ENCODE data around the gene ZNF724.
"Not testable (repeated sequence)": the region's sequence is repeated elsewhere in the genome, so short reads cannot be mapped to it uniquely, and the experiment has no call there.

The ZNF724 gene

DNA sequence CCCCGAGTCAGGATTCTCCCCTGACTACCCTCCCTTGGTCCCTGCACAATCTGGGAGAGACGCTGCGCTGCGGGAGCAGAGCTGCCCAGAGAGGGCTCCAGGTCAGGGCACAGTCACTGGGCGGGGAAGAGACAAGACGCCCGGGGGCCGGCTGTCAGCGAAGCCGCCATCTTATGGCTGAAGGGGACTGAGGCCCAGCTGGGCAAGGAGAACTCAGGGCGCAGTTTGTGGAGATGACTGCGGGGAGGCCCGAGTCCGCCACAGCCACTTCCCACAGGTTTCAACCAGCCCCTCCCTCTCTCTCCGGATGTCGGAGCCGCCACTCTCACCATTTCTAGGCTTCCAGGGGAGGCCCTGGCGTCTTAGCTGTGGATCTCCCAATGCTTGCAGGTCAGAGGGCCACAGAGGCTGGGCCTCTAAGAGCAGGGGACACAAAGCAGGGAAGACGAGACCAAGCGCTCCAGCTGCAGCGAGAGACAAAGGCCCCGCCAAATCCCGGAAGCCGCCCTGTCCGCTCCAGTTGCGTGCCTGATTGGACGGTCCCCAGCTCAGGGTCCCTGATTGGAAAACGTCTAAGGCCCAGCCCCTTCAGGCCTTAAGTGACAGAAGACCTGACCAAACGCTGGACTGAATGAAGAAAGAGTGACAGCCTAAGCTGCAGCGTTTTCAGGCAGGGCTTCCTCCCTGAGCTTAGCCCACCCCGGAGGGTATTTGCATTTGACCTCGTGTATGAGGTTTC lies at the start of gene ZNF724:
Gene ZNF724 (minus strand): TSS at position 484 of the 739 bp plus-strand sequence. CDS start 152 bp downstream, at position 332.
- DNase-seq: peak; percentile 93 to 98

DNA sequence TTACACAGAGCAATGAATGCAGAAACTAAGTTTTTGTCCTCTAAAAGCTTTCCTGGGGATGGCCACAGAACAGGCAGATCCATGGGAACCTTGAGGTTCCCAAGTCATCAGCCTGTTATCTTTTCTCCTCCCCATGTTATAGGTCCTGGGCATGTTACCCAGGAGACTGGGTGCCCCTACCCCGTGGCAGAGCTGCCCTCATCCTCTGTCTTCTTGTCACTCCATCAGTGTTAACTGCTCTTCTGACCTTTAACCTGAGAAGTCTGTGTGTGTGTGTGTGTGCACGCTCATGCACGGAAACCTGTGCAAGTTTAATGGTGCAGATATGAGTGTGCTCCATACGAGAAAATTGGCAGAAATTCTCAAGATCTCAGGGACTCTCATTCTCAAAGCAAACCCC lies 43.9 kb upstream of the ZNF724 start:
- DNase-seq: no peak

DNA sequence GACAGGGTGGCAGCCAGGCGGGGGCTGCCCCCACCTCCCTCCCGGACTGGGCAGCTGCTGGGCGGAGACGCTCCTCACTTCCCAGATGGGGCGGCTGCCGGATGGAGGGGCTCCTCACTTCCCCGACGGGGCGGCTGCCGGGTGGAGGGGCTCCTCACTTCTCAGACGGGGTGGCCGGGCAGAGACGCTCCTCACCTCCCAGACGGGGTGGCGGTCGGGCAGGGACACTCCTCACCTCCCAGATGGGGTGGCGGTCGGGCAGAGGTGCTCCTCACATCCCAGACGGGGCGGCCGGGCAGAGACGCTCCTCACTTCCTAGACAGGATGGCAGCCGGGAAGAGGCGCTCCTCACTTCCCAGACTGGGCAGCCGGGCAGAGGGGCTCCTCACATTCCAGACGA lies 39.8 kb upstream of the ZNF724 start:
- DNase-seq: not testable (repeated sequence)

DNA sequence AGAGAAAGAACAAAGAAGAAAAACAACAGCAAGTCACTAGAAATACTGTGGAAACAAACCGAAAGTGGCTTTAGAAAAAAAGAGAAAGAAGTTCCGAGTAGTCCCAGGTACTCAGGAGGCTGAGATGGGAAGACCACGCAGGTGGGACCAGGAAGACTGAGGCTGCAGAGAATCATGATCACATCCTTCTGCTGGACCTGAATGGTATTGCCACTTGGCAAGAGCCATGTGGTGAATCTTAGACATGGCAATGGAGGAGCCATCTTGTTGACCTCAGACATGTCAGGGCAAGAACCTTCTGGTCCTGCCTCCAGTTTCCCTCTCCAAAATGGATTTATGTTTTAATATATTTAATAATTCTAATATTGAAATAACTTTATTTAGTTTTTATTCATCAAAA lies 37.4 kb upstream of the ZNF724 start:
- no peak for DNase-seq

DNA sequence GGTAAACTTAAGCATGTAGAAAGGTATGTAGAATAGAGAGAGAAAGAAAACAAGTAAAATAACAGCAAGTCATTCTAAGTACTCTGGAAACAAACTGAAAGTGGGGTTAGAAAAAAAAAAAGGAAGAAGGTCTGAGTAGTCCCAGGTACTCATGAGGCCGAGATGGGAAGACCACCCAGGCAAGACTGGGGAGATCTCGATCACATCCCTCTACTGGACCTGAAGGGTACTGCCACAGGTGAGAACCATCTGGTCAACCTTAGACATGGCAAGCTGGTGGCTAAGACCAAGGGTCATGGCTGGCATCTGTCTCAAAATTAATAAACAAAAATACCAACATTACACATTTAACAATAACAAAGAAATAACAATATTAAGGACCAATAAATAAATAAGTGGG lies 36.3 kb upstream of the ZNF724 start:
- no peak for DNase-seq

DNA sequence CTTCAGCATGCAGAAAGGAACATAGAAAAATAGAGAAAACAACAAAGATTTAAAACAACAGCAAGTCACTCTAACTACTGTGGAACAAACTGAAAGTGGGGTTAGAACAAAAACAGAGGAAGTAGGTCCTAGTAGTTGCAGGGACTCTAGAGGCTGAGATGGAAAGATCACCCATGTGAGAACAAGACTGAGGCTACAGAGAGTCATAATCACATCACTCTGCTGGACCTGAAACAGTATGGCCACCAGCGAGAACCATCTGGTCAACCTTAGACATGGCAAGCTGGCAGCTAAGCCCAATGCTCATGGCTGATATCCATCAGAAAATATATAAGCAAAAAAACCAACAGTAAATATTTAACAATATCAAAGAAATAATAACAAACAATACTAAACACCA lies 35.8 kb upstream of the ZNF724 start:
- no peak for DNase-seq

DNA sequence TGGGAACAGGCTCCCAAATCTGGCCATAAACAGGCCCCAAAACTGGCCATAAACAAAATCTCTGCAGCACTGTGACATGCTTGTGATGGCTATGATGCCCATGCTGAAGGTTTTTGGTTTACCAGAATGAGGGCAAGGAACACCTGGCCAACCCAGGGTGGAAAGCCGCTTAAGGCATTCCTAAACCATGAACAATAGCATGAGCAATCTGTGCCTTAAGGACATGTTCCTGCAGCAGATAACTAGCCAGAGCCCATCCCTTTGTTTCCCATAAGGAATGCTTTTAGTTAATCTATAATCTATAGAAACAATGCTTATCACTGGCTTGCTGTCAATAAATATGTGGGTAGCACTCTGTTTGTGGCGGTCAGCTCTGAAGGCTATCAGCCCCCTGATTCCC lies 35.1 kb upstream of the ZNF724 start:
- DNase-seq: not testable (repeated sequence)

DNA sequence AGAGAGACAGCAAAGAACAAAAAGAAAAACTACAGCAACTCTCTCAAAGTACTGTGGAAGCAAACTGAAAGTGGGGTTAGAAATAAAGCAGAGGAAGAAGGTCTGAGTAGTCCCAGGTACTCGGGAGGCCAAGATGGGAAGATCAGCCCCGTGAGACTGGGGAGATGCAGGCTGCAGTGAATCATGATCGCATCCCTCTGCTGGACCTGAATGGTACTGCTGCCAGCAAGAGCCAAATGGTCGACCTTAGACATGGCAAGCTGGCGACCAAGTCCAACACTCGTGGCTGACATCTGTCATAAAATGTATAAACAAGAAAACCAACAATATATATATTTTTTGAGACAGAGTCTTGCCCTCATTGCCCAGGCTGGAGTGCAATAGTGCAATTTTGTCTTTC lies 33.7 kb upstream of the ZNF724 start:
- peak in 1 of 2 experiments; percentile 24 for DNase-seq

DNA sequence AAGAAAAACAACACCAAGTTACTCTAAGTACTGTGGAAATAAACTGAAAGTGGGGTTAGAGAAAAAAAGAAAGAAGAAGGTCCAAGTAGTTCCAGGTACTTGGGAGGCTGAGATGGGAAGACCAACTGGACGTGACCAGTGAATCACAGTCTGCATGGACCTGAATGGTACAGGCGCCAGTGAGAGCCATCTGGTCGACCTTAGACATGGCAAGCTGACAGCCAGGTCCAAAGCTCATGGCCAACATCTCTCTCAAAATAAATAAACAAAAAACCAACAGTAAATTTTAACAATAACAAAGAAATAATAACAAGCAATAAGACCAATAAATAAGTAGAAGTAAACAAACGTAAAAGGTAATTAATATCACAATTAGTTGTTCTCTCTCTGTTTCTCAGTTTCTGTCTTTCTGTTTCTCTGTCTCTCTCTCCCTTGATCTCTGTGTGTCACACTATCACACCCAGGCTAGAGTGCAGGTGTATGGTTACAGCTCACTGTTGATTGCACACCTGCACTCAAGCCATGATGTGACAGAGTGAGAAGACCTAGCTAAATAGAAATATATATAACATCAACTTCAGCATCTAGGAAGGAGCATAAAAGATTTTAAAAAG lies 31.6 kb upstream of the ZNF724 start:
- DNase-seq: no peak

DNA sequence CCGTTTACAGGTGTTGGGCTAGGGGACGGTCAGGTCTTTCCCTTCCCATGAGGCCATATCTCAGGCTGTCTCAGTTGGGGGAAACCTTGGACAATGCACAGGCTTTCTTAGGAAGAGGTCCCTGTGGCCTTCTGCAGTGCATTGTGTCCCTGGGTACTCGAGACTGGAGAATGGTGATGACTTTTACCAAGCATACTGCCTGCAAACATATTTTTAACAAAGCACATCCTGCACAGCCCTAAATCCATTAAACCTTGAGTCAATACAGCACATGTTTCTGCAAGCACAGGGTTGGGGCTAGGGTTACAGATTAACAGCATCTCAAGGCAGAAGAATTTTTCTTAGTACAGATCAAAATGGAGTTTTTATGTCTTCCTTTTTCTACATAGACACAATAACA lies 27.9 kb upstream of the ZNF724 start:
- DNase-seq: not testable (repeated sequence)

DNA sequence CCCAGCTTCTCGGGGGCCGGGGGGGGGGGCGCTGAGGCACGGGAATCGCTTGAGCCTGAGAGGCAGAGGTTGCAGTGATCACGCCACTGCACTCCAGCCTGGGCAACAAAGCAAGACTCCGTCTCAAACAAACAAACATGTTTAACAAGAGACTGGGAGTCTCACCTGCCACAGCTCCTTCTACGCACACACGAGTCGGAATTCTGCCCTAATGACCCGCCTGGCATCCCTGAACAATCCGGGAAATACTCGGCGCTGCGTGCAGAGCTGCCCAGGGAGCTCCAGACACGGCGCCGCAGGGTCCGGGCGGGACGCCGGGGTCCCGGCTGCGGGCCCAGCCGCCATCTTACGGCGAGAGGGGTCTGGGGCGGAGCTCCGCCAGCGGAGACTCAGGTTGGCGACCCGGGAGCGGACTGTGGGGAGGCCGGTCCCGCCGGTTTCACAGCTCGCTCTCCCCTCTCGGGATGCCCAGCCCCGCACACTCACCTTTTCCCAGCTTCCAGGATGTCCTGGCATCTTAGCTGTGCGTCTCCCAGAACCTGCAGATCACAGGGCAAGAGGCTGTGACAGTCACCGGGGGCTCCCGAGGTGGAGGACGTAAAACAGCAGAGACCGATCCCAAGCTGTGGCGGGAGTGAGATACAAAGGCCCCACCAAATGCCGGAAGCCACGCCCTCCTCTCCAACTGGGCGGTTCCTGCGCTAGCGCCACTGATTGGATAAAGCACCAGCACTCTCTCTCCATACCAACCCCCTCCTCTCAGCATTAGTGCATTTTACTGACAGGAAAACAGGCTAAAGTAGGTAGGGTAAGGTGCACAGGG lies 23.6 kb upstream of the ZNF724 start:
- peak; percentile 84 to 91 for DNase-seq

DNA sequence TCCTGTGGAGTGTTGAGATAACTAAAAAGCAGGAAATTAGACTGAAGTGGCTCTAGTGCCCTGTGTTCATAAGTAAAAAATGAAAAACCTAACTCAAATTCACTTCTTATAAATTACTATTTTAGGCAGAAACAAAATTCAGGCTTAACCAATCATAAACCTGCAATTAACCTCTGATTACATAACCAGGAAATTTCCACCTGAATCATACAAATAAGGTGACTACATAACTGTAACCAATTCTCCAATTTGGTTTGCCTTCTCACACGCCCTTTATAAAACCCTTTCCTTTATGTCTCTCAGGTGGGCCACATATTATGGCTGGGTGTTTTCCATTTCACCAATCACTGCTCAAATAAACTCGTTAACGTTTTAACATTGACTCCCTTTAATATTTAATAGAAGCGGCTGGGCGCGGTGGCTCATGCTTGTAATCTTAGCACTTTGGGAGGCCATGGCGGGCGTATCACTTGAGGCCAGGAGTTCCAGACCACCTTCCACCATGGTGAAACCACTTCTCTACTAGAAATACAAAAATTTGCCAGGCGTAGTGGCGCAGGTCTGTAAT lies 22.9 kb upstream of the ZNF724 start:
- DNase-seq: no peak

DNA sequence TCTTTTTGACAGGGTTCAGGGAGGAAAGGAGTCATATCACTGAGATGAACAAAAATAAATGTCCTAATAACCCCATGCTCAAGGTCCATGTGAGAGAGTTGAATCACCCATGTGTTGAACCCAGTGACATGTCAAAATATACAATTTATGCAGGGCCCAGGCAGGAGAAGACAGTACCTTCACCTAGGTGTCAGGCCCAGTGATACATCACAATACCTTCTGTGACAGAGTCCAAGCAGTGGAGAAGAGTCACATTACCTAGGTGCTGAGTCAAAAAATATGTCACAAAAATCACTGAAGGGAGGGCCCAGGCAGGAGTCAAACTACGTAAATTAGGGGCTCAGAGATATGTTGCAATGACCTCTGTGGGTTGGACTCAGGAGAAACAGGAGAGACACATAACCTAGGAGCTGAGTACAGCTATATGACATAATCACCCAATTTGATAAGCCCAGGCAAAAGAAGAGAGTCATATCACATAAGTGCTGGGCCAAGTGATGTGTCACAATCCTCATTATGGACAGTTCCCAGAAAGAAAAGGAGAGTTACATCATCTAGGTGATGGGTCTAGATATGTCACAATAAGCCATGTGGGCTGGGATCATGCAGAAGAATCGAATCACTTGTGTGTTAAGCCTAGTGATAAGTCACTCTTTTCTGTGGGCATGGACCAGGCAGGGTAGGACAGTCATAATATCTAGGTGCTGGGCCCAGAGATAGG lies 13.8 kb upstream of the ZNF724 start:
- no peak for DNase-seq

DNA sequence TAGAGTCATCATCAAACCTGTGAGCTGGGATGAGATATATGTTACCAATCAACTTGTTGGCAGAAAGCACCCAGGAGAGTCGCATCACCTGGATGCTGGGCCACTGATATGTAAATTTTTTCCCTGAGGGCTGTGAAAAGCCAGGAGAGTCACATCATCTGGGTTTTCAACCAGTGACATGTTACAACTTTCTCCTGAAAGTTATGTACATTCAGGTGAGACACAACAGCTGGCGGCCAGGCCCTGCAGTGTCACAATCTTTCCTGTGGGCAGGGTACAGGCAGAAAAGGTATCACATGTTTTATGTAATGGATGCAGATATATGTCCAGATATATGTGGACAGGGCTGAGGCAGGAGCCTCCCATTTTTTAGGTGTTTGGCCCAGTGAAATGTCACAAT lies 13.2 kb upstream of the ZNF724 start:
- DNase-seq: no peak

DNA sequence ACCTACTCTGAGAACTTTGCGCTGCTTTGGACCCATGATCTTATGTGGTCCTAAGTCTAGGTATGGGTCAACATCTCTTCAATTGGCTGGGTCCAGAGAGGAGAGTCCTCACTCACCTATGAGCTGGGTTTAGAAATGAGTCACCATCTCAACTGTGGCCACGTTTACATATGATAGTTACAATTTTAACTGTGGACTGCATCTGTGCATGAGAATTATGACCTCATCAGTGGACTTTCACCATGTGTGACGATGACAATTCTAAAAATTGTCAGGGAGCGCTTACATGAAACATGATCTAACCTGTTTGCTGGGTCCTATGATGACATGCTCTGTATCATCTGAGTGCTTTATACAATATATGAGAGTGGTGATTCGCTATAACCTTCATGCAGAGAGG lies 12.7 kb upstream of the ZNF724 start:
- DNase-seq: no peak

DNA sequence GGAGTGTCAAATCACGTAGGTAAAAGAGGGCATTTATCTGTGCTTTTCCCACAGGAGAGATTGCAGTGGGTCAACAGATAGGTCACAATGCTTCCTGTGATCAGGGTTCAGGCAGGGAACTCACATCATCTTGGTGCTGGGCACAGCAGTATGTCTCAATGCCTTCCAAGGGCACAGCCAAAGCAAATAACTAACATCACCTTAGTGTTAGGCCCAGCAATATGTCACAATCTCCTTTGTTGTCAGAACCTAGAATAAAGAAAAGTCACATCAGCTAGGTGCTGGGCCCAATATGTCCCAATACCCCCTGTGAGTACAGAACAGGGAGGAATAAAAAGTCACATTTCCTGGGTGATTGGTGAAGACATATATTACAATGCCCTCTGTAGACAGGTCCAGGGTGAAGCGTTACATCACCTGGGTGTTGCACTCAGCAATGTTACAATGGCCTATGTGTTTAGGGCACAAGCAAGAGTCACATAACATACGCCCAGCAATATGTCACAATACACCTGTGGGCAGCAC lies 11.4 kb upstream of the ZNF724 start:
- DNase-seq: no peak

DNA sequence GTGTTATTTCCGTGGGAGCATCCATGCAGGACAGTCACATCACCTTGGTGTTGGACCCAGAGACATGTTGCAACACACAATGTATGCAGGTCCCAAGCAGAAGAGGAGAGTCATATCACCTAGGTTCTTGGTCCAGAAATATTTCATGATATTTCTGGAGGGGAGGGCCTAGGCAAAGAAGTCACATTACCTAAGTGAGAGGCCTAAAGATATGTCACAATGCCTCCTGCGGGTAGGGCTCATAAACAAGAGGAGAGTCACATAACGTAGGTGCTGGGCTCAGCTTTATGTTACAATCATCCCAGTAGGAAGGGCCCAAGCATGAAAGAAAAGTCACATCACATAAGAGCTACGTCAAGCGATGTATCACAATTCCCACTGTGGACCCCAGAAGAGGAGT lies 10.8 kb upstream of the ZNF724 start:
- DNase-seq: no peak

DNA sequence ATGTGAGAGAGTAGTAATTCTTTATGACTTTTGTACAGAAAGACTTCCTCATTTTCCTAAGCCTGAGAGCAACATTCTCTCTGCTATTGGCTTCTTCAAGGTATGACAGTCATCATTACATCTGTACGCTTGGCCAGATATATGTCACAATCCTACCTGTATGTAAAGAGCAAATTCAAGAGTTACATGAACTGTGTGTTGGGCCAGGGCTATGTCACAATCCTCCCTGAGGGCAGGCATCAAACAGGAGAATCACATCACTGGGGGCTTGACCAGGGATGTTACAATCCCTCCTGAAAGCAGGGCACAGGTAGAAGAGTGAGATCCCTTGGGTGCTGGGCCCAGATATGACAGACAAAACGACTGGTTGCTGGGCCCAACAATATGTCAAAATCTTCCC lies 9.8 kb upstream of the ZNF724 start:
- DNase-seq: no peak

DNA sequence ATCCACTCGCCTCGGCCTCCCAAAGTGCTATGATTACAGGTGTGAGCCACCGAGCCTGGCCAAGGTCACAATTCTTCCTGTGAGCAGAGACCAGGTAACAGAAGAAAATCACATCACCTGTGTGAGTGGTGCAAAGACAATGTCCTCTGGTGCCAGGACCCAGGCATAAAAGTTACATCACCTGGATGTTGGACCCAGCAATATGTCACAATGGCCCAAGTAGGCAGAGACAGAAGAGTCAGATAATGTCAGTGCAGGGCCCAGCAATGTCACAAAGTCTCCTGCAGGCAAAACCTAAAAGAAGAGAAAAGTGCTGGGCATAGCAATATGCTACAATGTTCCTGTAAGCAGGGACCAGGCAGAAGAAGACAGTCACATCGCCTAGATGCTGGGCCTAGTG lies 5.5 kb upstream of the ZNF724 start:
- DNase-seq: no peak

DNA sequence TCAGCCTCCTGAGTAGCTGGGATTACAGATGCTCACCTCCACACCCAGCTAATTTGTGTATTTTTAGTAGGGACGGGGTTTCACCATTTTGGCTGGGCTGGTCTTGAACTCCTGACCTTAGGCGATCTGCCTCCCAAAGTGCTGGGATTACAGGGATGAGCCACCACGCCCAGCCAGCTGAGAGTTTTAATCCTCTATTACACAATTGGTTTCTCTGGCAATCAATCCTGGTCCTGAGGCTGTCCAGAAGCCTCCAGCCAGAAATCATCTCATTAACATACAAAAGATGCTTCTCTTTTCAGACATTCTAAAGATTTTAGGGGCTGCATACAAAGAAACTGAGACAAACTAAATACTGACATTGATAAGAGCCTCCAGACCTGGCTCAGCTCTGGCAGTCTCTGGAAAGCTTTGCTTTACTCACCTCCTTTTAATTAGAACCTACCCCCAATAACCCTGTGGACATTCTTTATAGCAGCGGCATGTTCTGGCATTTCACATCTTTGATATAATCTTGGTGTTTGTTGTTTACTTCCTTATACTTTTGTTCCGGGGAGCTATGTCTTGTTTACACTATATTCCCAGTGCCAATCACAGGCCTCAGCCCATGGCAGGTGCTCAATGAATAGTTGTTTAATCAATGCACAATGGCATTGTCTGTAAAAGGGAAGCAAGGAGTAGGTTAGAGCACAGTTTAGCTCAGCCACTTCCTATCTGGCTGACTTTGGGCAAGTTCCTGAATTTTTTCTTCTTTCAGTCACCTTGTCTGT lies 4.1 kb upstream of the ZNF724 start:
- no peak for DNase-seq

DNA sequence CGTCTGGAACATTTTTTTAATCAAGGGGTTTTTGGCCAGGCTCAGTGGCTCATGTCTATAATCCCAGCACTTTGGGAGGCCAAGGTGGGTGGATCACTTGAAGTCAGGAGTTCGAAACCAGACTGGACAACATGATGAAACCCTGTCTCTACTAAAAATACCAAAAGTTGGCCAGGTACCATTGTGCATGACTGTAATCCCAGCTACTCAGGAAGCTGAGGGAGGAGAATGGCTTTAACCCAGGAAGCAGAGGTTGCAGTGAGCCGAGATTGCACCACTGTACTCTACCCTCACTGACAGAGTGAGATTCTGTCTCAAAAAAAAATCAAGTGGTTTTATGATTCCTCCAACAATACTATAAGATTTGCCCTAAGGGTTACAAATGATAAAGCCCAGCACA lies 3.1 kb upstream of the ZNF724 start:
- not testable (repeated sequence) for DNase-seq

DNA sequence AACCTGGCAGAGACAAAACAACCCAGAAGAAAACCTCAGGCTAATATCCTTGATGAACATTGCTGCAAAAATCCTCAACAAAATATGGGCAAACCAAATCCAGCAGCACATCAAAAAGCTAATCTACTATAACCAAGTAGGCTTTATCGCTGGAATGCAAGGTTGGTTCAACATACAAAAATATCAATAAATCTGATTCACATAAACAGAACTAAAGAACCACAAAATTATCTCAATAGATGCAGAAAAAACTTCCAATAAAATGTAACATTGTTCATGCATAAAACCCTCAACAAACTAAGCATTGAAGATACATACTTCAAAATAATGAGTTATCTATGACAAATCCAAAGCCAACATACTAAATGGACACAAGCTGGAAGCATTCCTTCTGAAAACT lies 8.8 kb downstream of the ZNF724 start:
- no peak for DNase-seq

All from NCI-H446 (cell line).